ENCODE results near the gene GALK2. TPM values are rescaled to one million over a fixed set of nuclear protein-coding genes. Genes with fewer than 3 reads are reported as not detected.

GALK2 gene
- total RNA-seq, 1 donor from 2014 or later = 50.1 TPM

- H3K9ac ChIP-seq (ENCODE audit: low read depth in 1 of 3, low read length in 3 of 3) = no peak overlapping the region
- H3K9me3 ChIP-seq (ENCODE audit: control insufficient read depth in 3 of 3, low read length in 3 of 3) = no peaks in the 10 kb centered on the region
- no peak overlapping the region for H3K4me3 ChIP-seq (ENCODE audit: low read length in 3 of 3)
- peaks cover 5 to 7% (median 5%) of the 10 kb centered on the region in 3 donors for H3K4me1 ChIP-seq (ENCODE audit: control insufficient read depth in 3 of 3, insufficient read depth in 3 of 3, low read length in 3 of 3)
- H3K36me3 ChIP-seq (ENCODE audit: control insufficient read depth in 3 of 3, insufficient read depth in 3 of 3, low read length in 3 of 3) = peaks cover 0 to 9% (median 3%) of the 10 kb centered on the region in 3 donors
- H3K27me3 ChIP-seq (ENCODE audit: control insufficient read depth in 3 of 3, insufficient read depth in 3 of 3, low read length in 3 of 3) = no peaks in the 10 kb centered on the region
- no peak overlapping the region for H3K27ac ChIP-seq (ENCODE audit: low read depth, low read length)
Measured at GRCh38 chr15:49315391-49315823, 145.4 kb downstream of the GALK2 start.

GRCh38 chr15:49320351-49320750 is 150.3 kb downstream of the GALK2 start:
- peaks cover 0 to 2% (median 0%) of the 10 kb centered on the region in 3 donors for H3K4me1 ChIP-seq (ENCODE audit: control insufficient read depth in 3 of 3, insufficient read depth in 3 of 3, low read length in 3 of 3)
- H3K27ac ChIP-seq (ENCODE audit: low read depth, low read length) = no peak overlapping the region
- H3K4me3 ChIP-seq (ENCODE audit: low read length in 3 of 3) = no peak overlapping the region

GRCh38 chr15:49323207-49323606 is 153.2 kb downstream of the GALK2 start:
- Histone ChIP-seq H3K27me3 (ENCODE audit: control insufficient read depth in 3 of 3, insufficient read depth in 3 of 3, low read length in 3 of 3) (no peaks in the 10 kb centered on the region), H3K9ac (ENCODE audit: low read depth in 1 of 3, low read length in 3 of 3) (no peak overlapping the region), H3K9me3 (ENCODE audit: control insufficient read depth in 3 of 3, low read length in 3 of 3) (no peaks in the 10 kb centered on the region), H3K36me3 (ENCODE audit: control insufficient read depth in 3 of 3, insufficient read depth in 3 of 3, low read length in 3 of 3) (peaks cover 3 to 20% (median 11%) of the 10 kb centered on the region in 3 donors), H3K4me3 (ENCODE audit: low read length in 3 of 3) (no peak overlapping the region), H3K4me1 (ENCODE audit: control insufficient read depth in 3 of 3, insufficient read depth in 3 of 3, low read length in 3 of 3) (no peaks in the 10 kb centered on the region), H3K27ac (ENCODE audit: low read depth, low read length) (no peak overlapping the region)

More at GRCh38 chr15:49320351-49320750, 150.3 kb downstream of the GALK2 start:
- H3K27me3 ChIP-seq (ENCODE audit: control insufficient read depth in 3 of 3, insufficient read depth in 3 of 3, low read length in 3 of 3) = no peaks in the 10 kb centered on the region
- H3K36me3 ChIP-seq (ENCODE audit: control insufficient read depth in 3 of 3, insufficient read depth in 3 of 3, low read length in 3 of 3) = peaks cover 3 to 17% (median 6%) of the 10 kb centered on the region in 3 donors
- no peaks in the 10 kb centered on the region for H3K9me3 ChIP-seq (ENCODE audit: control insufficient read depth in 3 of 3, low read length in 3 of 3)
- H3K9ac ChIP-seq (ENCODE audit: low read depth in 1 of 3, low read length in 3 of 3) = no peak overlapping the region

- H3K9me3 ChIP-seq (ENCODE audit: control insufficient read depth in 3 of 3, low read length in 3 of 3) = no peaks in the 10 kb centered on the region
- no peaks in the 10 kb centered on the region for H3K27me3 ChIP-seq (ENCODE audit: control insufficient read depth in 3 of 3, insufficient read depth in 3 of 3, low read length in 3 of 3)
- H3K9ac ChIP-seq (ENCODE audit: low read depth in 1 of 3, low read length in 3 of 3) = no peak overlapping the region
- no peak overlapping the region for H3K4me3 ChIP-seq (ENCODE audit: low read length in 3 of 3)
- no peak overlapping the region for H3K27ac ChIP-seq (ENCODE audit: low read depth, low read length)
- peaks cover 0 to 11% (median 4%) of the 10 kb centered on the region in 3 donors for H3K36me3 ChIP-seq (ENCODE audit: control insufficient read depth in 3 of 3, insufficient read depth in 3 of 3, low read length in 3 of 3)
- H3K4me1 ChIP-seq (ENCODE audit: control insufficient read depth in 3 of 3, insufficient read depth in 3 of 3, low read length in 3 of 3) = no peaks in the 10 kb centered on the region
Measured at GRCh38 chr15:49327927-49328326, 157.9 kb downstream of the GALK2 start.

GRCh38 chr15:49328941-49329340 is 158.9 kb downstream of the GALK2 start:
- Histone ChIP-seq H3K4me3 (ENCODE audit: low read length in 3 of 3) (no peak overlapping the region), H3K4me1 (ENCODE audit: control insufficient read depth in 3 of 3, insufficient read depth in 3 of 3, low read length in 3 of 3) (no peaks in the 10 kb centered on the region), H3K27ac (ENCODE audit: low read depth, low read length) (no peak overlapping the region), H3K27me3 (ENCODE audit: control insufficient read depth in 3 of 3, insufficient read depth in 3 of 3, low read length in 3 of 3) (no peaks in the 10 kb centered on the region), H3K9me3 (ENCODE audit: control insufficient read depth in 3 of 3, low read length in 3 of 3) (no peaks in the 10 kb centered on the region), H3K9ac (ENCODE audit: low read depth in 1 of 3, low read length in 3 of 3) (no peak overlapping the region), H3K36me3 (ENCODE audit: control insufficient read depth in 3 of 3, insufficient read depth in 3 of 3, low read length in 3 of 3) (peaks cover 0 to 11% (median 3%) of the 10 kb centered on the region in 3 donors)

- Histone ChIP-seq H3K4me1 (ENCODE audit: control insufficient read depth in 3 of 3, insufficient read depth in 3 of 3, low read length in 3 of 3) (no peaks in the 10 kb centered on the region), H3K27ac (ENCODE audit: low read depth, low read length) (no peak overlapping the region), H3K27me3 (ENCODE audit: control insufficient read depth in 3 of 3, insufficient read depth in 3 of 3, low read length in 3 of 3) (no peaks in the 10 kb centered on the region), H3K36me3 (ENCODE audit: control insufficient read depth in 3 of 3, insufficient read depth in 3 of 3, low read length in 3 of 3) (peaks cover 0 to 11% (median 3%) of the 10 kb centered on the region in 3 donors), H3K9me3 (ENCODE audit: control insufficient read depth in 3 of 3, low read length in 3 of 3) (no peaks in the 10 kb centered on the region), H3K9ac (ENCODE audit: low read depth in 1 of 3, low read length in 3 of 3) (no peak overlapping the region), H3K4me3 (ENCODE audit: low read length in 3 of 3) (no peak overlapping the region)
Measured at GRCh38 chr15:49330166-49330565, 160.1 kb downstream of the GALK2 start.

GRCh38 chr15:49331442-49331841 is 161.4 kb downstream of the GALK2 start:
- Histone ChIP-seq H3K36me3 (ENCODE audit: control insufficient read depth in 3 of 3, insufficient read depth in 3 of 3, low read length in 3 of 3) (peaks cover 0 to 11% (median 3%) of the 10 kb centered on the region in 3 donors), H3K9ac (ENCODE audit: low read depth in 1 of 3, low read length in 3 of 3) (no peak overlapping the region), H3K27ac (ENCODE audit: low read depth, low read length) (no peak overlapping the region), H3K4me1 (ENCODE audit: control insufficient read depth in 3 of 3, insufficient read depth in 3 of 3, low read length in 3 of 3) (no peaks in the 10 kb centered on the region), H3K4me3 (ENCODE audit: low read length in 3 of 3) (no peak overlapping the region), H3K9me3 (ENCODE audit: control insufficient read depth in 3 of 3, low read length in 3 of 3) (no peaks in the 10 kb centered on the region), H3K27me3 (ENCODE audit: control insufficient read depth in 3 of 3, insufficient read depth in 3 of 3, low read length in 3 of 3) (no peaks in the 10 kb centered on the region)

- no peaks in the 10 kb centered on the region for H3K27me3 ChIP-seq (ENCODE audit: control insufficient read depth in 3 of 3, insufficient read depth in 3 of 3, low read length in 3 of 3)
- H3K9me3 ChIP-seq (ENCODE audit: control insufficient read depth in 3 of 3, low read length in 3 of 3) = no peaks in the 10 kb centered on the region
- H3K27ac ChIP-seq (ENCODE audit: low read depth, low read length) = no peak overlapping the region
- no peak overlapping the region for H3K4me3 ChIP-seq (ENCODE audit: low read length in 3 of 3)
- H3K4me1 ChIP-seq (ENCODE audit: control insufficient read depth in 3 of 3, insufficient read depth in 3 of 3, low read length in 3 of 3) = no peaks in the 10 kb centered on the region
- peaks cover 0 to 11% (median 3%) of the 10 kb centered on the region in 3 donors for H3K36me3 ChIP-seq (ENCODE audit: control insufficient read depth in 3 of 3, insufficient read depth in 3 of 3, low read length in 3 of 3)
- H3K9ac ChIP-seq (ENCODE audit: low read depth in 1 of 3, low read length in 3 of 3) = no peak overlapping the region
Measured at GRCh38 chr15:49331951-49332350, 161.9 kb downstream of the GALK2 start.

- no peaks in the 10 kb centered on the region for H3K4me1 ChIP-seq (ENCODE audit: control insufficient read depth in 3 of 3, insufficient read depth in 3 of 3, low read length in 3 of 3)
- H3K4me3 ChIP-seq (ENCODE audit: low read length in 3 of 3) = no peak overlapping the region
- no peaks in the 10 kb centered on the region for H3K36me3 ChIP-seq (ENCODE audit: control insufficient read depth in 3 of 3, insufficient read depth in 3 of 3, low read length in 3 of 3)
- H3K27me3 ChIP-seq (ENCODE audit: control insufficient read depth in 3 of 3, insufficient read depth in 3 of 3, low read length in 3 of 3) = no peaks in the 10 kb centered on the region
- H3K27ac ChIP-seq (ENCODE audit: low read depth, low read length) = no peak overlapping the region
- peaks cover 0 to 3% (median 0%) of the 10 kb centered on the region in 3 donors for H3K9me3 ChIP-seq (ENCODE audit: control insufficient read depth in 3 of 3, low read length in 3 of 3)
- no peak overlapping the region for H3K9ac ChIP-seq (ENCODE audit: low read depth in 1 of 3, low read length in 3 of 3)
Measured at GRCh38 chr15:49339656-49340055, 169.6 kb downstream of the GALK2 start.

- Histone ChIP-seq H3K4me1 (ENCODE audit: control insufficient read depth in 3 of 3, insufficient read depth in 3 of 3, low read length in 3 of 3) (no peaks in the 10 kb centered on the region), H3K27ac (ENCODE audit: low read depth, low read length) (no peak overlapping the region), H3K36me3 (ENCODE audit: control insufficient read depth in 3 of 3, insufficient read depth in 3 of 3, low read length in 3 of 3) (no peaks in the 10 kb centered on the region), H3K27me3 (ENCODE audit: control insufficient read depth in 3 of 3, insufficient read depth in 3 of 3, low read length in 3 of 3) (no peaks in the 10 kb centered on the region), H3K9ac (ENCODE audit: low read depth in 1 of 3, low read length in 3 of 3) (no peak overlapping the region), H3K9me3 (ENCODE audit: control insufficient read depth in 3 of 3, low read length in 3 of 3) (peaks cover 0 to 3% (median 0%) of the 10 kb centered on the region in 3 donors), H3K4me3 (ENCODE audit: low read length in 3 of 3) (no peak overlapping the region)
Measured at GRCh38 chr15:49343546-49343945, 173.5 kb downstream of the GALK2 start.

All from skeletal muscle tissue (tissue), 4 donors.